GM21367 (cell line): Measurements from ENCODE around the gene GPR26.

ENCODE experiments used
- ATAC-seq: cut with Tn5 transposase; IDR thresholded peaks from one replicate; pipeline ENCODE4 v1.9.1; 2021; ENCODE audit not compliant: unreplicated experiment

GPR26 gene, protein sequence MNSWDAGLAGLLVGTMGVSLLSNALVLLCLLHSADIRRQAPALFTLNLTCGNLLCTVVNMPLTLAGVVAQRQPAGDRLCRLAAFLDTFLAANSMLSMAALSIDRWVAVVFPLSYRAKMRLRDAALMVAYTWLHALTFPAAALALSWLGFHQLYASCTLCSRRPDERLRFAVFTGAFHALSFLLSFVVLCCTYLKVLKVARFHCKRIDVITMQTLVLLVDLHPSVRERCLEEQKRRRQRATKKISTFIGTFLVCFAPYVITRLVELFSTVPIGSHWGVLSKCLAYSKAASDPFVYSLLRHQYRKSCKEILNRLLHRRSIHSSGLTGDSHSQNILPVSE

GRCh38 chr10:123666318-123667236 lies at the start of gene GPR26:
Gene GPR26 (plus strand): TSS chr10:123666355. CDS start chr10:123666408, 53 bp downstream.
- ATAC-seq: no peak

DNA sequence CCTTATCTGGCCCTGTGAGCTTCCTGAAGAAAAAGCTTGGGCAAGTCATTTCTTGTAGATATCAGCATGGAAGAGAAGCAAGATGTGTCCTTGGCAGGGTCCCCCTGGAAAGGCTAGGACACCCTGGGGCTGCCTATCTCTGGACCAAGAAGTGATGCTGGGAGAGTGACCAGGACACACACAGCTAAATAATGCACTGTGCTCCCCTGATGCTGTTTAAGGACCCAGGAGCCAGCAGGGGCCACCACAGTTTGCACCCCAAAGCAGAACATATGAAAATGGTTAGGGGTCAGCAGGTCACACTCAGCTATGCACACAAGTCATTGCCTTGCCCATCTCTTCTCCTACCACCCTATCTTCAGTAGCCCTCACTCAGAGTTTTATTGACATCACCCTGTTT lies 47.9 kb upstream of the GPR26 start:
- ATAC-seq: no peak

DNA sequence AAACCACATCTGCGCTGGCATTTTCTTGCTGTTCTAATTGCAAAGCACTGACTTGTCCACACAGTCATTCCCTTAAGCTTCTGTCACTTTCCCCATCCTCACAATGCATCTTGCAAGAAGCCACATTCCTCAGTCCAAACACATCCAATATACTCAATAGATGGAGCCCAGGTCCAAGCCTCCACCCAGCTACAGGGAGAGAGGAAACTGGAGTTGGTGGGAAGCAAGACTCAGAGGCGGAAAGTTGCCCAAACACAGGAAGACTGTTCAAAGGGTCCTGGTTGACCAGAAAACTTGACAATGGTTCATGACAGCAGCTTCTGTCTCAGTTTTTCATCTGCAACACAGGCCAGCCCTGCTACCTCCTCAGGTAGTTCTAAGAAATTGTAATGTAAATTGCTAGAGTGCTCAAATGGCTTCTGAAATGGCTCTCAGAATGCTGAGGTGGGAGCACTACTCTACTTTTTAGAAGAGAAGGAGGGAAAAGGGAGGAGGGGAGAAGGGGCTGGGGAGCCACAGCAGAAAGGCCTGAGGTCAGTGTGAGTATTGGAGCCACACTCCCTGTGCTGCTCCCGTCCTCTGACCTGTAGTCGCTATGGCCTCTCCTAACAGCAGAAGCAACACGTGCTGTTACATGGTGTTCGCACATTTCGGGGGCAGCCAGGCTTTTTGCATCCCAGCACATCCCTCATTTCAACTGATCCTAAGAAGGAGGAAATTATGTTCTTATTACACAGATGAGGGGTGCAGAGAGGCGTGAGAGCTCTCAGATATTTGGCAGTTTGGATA lies 46.9 kb upstream of the GPR26 start:
- no peak for ATAC-seq

GRCh38 chr10:123620621-123621020 lies 45.5 kb upstream of the GPR26 start:
- ATAC-seq: no peak

DNA sequence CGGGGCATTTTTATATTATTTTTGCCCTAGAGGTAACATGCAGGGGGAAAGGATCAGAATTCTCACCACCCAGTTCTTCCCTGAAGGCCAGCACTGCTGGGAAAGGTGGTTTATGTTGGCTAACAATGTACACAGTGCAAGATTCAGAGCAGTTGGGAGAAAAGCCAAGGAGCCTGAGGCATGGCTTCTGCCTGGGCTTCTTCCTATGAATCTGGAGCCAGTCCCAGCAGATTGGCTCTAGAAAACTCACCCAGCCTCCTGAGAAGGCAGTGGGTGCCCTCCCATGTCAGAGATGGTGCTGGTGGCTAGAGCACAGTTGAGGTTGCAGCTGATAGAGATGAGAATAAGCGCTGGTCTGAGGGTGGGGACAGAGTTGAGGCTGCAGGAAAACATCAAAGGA lies 44.7 kb upstream of the GPR26 start:
- no peak for ATAC-seq

- no peak for ATAC-seq
These were observed 44.2 kb upstream of the GPR26 start for GRCh38 chr10:123621916-123622315.

- no peak for ATAC-seq
These were observed 43.8 kb upstream of the GPR26 start for GRCh38 chr10:123622381-123622780.

GRCh38 chr10:123624086-123624485 lies 42.1 kb upstream of the GPR26 start:
- no peak for ATAC-seq

GRCh38 chr10:123633106-123633505 lies 33.0 kb upstream of the GPR26 start:
- no peak for ATAC-seq

GRCh38 chr10:123633636-123634035 lies 32.5 kb upstream of the GPR26 start:
- no peak for ATAC-seq

- ATAC-seq: no peak
These were observed 31.9 kb upstream of the GPR26 start for GRCh38 chr10:123634221-123634620.

- ATAC-seq: no peak
These were observed 31.0 kb upstream of the GPR26 start for GRCh38 chr10:123635131-123635530.

DNA sequence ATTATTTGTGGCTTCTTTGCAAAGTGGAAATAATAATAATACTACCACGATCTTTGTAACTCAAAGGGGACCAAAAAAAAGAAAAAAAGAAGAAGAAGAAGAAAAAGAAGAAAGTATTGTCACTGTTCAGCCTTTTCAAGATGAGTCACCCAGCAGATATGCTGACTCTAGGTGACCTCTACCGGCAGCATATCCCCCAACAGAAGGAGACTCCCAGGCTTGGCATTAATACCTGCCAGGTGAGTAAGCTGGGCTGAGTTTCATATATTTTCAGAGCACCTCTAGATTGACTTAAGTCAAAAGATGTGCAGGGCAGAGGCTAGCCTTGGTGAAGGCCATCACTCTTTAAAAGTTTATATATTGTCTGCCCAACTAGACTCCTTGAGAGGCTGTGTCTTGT lies 30.4 kb upstream of the GPR26 start:
- no peak for ATAC-seq

DNA sequence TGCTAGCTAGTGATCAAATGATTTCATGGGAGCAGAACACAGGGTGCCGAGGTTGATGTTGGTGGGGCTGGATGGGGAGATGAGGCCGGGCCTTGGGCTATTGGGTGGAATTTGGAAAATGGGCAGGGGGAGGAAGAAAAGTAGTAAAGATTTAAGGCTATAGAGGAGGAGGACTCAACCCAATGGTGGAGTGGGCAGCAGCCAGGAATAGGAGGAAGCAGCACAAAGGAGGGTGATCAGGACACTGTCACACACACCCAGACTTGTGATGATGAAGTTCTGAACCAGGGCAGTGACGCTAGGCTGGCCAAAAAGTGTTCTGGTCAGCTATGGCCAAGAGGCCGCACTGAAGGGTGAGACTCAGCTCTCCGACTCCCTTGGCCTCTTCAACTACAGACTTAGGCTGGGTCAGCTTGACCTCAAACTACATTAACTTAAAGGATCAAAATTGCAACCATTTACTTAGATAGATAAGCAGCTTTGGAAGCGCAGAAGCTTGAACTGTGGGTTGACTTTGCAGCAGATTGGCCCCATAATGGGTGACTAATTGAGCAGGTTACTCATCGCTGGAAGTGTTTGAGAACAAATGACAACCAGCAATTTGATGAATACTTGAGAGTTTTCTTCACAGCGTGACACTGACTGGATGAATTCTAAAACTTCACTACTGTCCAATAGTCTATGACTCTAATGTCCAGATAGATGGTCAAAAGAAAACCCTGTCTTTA lies 29.4 kb upstream of the GPR26 start:
- no peak for ATAC-seq

- no peak for ATAC-seq
These were observed 28.8 kb upstream of the GPR26 start for GRCh38 chr10:123637326-123637880.

GRCh38 chr10:123639131-123639530 lies 27.0 kb upstream of the GPR26 start:
- no peak for ATAC-seq

DNA sequence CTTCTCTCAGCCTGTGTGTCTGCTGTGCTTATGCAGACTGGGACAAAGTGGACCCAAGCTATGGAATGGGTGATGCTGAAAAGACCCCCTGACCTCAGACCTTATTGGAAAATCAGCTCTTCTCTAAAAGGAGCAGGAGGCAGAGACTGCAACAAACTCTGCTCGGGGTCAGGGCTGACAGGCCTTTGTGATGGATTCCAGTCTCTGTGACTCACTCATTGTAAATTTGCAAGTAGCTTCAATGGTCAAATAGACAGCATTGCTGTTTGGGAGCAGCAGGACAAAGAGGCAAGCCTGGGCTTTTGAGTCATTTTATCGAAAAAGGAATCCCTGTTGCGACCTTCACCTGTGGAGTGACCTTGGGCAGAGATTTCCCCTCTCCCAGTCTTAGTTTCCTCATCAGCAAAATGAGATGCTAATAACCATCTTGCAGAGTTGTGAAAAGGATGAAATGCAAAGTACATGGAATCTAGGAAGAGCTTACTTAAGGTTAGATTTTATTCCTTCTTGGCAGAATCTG lies 26.1 kb upstream of the GPR26 start:
- no peak for ATAC-seq

GRCh38 chr10:123642293-123642692 lies 23.9 kb upstream of the GPR26 start:
- no peak for ATAC-seq

DNA sequence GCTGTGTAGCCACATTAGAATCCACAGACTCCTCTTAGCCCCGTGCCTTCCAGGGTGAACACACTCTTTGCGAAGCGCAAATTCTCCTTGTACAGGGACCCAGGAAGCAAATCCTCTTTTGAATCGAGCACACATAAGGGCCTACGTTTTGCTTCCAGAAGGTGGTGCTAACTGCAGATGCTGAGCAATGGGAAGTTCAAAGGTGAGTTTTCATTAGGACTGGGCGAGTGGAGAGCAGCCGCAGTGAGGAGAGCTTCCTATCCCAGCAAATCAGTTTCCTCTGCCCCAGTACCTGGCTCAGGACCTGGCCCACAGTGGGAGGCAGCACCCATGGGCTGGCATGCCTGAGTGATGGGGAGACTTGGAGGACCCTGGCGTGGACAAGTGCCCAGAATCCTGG lies 23.5 kb upstream of the GPR26 start:
- no peak for ATAC-seq

DNA sequence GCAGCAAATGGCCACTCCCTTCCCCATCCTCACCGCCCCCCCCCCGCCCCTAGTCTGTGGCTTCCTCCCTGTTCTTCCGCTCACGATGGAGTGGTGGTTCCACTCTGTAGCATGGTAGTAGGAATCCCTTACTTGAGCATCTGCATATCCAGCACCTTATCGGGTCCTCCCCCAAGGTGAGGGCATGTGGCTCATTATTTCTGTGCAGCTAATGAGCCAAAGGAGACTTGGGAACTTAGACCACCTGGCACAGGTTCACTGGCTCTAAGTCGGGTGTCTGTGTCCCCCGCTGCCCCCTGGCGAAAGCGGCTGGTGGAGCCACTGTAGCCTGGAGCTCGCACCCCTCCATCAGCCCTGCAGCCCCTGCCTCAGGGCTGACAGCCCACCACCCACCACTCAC lies 22.8 kb upstream of the GPR26 start:
- no peak for ATAC-seq
